Adipocyte (in vitro differentiated cells): ENCODE results near the gene HBZ.
A peak's percentile ranks its signal among the peaks of the same experiment; 100 is the strongest.
"Not testable (repeated sequence)": the region's sequence is repeated elsewhere in the genome, so short reads cannot be mapped to it uniquely, and the experiment has no call there.

ENCODE experiments used
- DNase-seq: peaks from one replicate; pipeline ENCODE4 v3.0.0-alpha.2; 2015; ENCODE audit warnings: low read depth
- H3K27me3 ChIP-seq: replicated peaks from 2 replicates; pipeline ENCODE4 v1.7.0; 2013; ENCODE audit warnings: mild to moderate bottlenecking, low read length, moderate library complexity; ENCODE audit not compliant: control insufficient read depth, insufficient read depth
- H3K36me3 ChIP-seq: 2 replicates; pipeline ENCODE4 v1.7.0; 2013; ENCODE audit warnings: low read length, mild to moderate bottlenecking, moderate library complexity; ENCODE audit not compliant: control insufficient read depth, insufficient read depth, severe bottlenecking
- H3K4me1 ChIP-seq: 2 replicates; pipeline ENCODE4 v1.7.0; 2013; ENCODE audit warnings: mild to moderate bottlenecking, low read length, moderate library complexity; ENCODE audit not compliant: control insufficient read depth, insufficient read depth
- H3K4me3 ChIP-seq: 2 replicates; pipeline ENCODE4 v1.7.0; 2013; ENCODE audit warnings: mild to moderate bottlenecking, low read length, moderate library complexity
- H3K9ac ChIP-seq: 2 replicates; pipeline ENCODE4 v1.7.0; 2013; ENCODE audit warnings: mild to moderate bottlenecking, low read length, moderate library complexity
- H3K9me3 ChIP-seq: 2 replicates; pipeline ENCODE4 v1.7.0; 2013; ENCODE audit warnings: mild to moderate bottlenecking, low read length, moderate library complexity; ENCODE audit not compliant: control insufficient read depth

The HBZ gene

GRCh38 chr16:140175-140857 is 12.1 kb upstream of the HBZ start:
- Histone ChIP-seq H3K4me3 (no peak overlapping the region), H3K9me3 (no peaks in the 10 kb centered on the region), H3K4me1 (peaks cover 5% of the 10 kb centered on the region), H3K27me3 (no peaks in the 10 kb centered on the region), H3K36me3 (no peaks in the 10 kb centered on the region), H3K9ac (no peak overlapping the region)
- no peak for DNase-seq

- no peak for DNase-seq
- no peak overlapping the region for H3K4me3 ChIP-seq
- H3K36me3 ChIP-seq = no peaks in the 10 kb centered on the region
- H3K9me3 ChIP-seq = no peaks in the 10 kb centered on the region
- H3K27me3 ChIP-seq = no peaks in the 10 kb centered on the region
- no peak overlapping the region for H3K9ac ChIP-seq
- H3K4me1 ChIP-seq = peaks cover under 1% of the 10 kb centered on the region
These were observed 10.0 kb upstream of the HBZ start for GRCh38 chr16:142405-142967.

- no peaks in the 10 kb centered on the region for H3K4me1 ChIP-seq
- H3K36me3 ChIP-seq = no peaks in the 10 kb centered on the region
- H3K9me3 ChIP-seq = no peaks in the 10 kb centered on the region
- H3K4me3 ChIP-seq = no peak overlapping the region
- H3K9ac ChIP-seq = no peak overlapping the region
- peaks cover 3% of the 10 kb centered on the region for H3K27me3 ChIP-seq
- DNase-seq = no peak
These were observed 9.4 kb upstream of the HBZ start for GRCh38 chr16:143047-143446.

- Histone ChIP-seq H3K36me3 (no peaks in the 10 kb centered on the region), H3K9me3 (no peaks in the 10 kb centered on the region), H3K9ac (no peak overlapping the region), H3K4me1 (no peaks in the 10 kb centered on the region), H3K4me3 (no peak overlapping the region), H3K27me3 (peaks cover 5% of the 10 kb centered on the region)
- DNase-seq = peak; percentile 34
These were observed 9.0 kb upstream of the HBZ start for GRCh38 chr16:143456-143855.

- Histone ChIP-seq H3K4me3 (no peak overlapping the region), H3K36me3 (no peaks in the 10 kb centered on the region), H3K4me1 (no peaks in the 10 kb centered on the region), H3K27me3 (peaks cover 9% of the 10 kb centered on the region), H3K9ac (no peak overlapping the region), H3K9me3 (no peaks in the 10 kb centered on the region)
- no peak for DNase-seq
These were observed 7.6 kb upstream of the HBZ start for GRCh38 chr16:144797-145252.

GRCh38 chr16:146646-147045 is 5.8 kb upstream of the HBZ start:
- no peak overlapping the region for H3K4me3 ChIP-seq
- H3K36me3 ChIP-seq = no peaks in the 10 kb centered on the region
- H3K27me3 ChIP-seq = peaks cover 9% of the 10 kb centered on the region
- no peak for DNase-seq
- H3K9ac ChIP-seq = no peak overlapping the region
- H3K9me3 ChIP-seq = no peaks in the 10 kb centered on the region
- no peaks in the 10 kb centered on the region for H3K4me1 ChIP-seq

GRCh38 chr16:149024-149660 is 3.3 kb upstream of the HBZ start:
- peaks cover 9% of the 10 kb centered on the region for H3K27me3 ChIP-seq
- DNase-seq = peak; percentile 72

GRCh38 chr16:153129-153521 is 681 bp downstream of the HBZ start:
- H3K4me3 ChIP-seq, DNase-seq, H3K9me3 ChIP-seq, H3K36me3 ChIP-seq, H3K9ac ChIP-seq, H3K4me1 ChIP-seq: not testable (repeated sequence)
- peaks cover 24% of the 10 kb centered on the region for H3K27me3 ChIP-seq

More at GRCh38 chr16:149024-149660, 3.3 kb upstream of the HBZ start:
- Histone ChIP-seq H3K4me1 (no peaks in the 10 kb centered on the region), H3K9me3 (no peaks in the 10 kb centered on the region), H3K9ac (no peak overlapping the region), H3K4me3 (no peak overlapping the region), H3K36me3 (no peaks in the 10 kb centered on the region)

- not testable (repeated sequence) for H3K4me3 ChIP-seq, H3K4me1 ChIP-seq, H3K36me3 ChIP-seq, H3K9ac ChIP-seq, H3K9me3 ChIP-seq, DNase-seq
- H3K27me3 ChIP-seq = peaks cover 24% of the 10 kb centered on the region
These were observed 1.2 kb downstream of the HBZ start for GRCh38 chr16:153550-154216.

- no peaks in the 10 kb centered on the region for H3K9me3 ChIP-seq
- H3K36me3 ChIP-seq = no peaks in the 10 kb centered on the region
- no peak overlapping the region for H3K9ac ChIP-seq
- peaks cover 26% of the 10 kb centered on the region for H3K27me3 ChIP-seq
- DNase-seq = peak; percentile 47
- H3K4me3 ChIP-seq = peak overlapping the region; percentile 47
- H3K4me1 ChIP-seq = peaks cover 4% of the 10 kb centered on the region
These were observed 2.0 kb downstream of the HBZ start for GRCh38 chr16:154217-155030.

GRCh38 chr16:155031-155398 is 2.6 kb downstream of the HBZ start:
- Histone ChIP-seq H3K9ac (no peak overlapping the region), H3K27me3 (peaks cover 27% of the 10 kb centered on the region), H3K9me3 (no peaks in the 10 kb centered on the region), H3K36me3 (no peaks in the 10 kb centered on the region), H3K4me3 (peak overlapping the region; percentile 47), H3K4me1 (peaks cover 4% of the 10 kb centered on the region)
- DNase-seq = no peak
